ENCODE results near the gene SENP3. TPM values are rescaled to one million over a fixed set of nuclear protein-coding genes. Genes with fewer than 3 reads are reported as not detected.

The SENP3 gene
- total RNA-seq, 3 donors from 2014 or later (not counting 1 experiment from before 2014, with no cell fraction given) = 36.9 to 42.3 (median 39.1) TPM

DNA sequence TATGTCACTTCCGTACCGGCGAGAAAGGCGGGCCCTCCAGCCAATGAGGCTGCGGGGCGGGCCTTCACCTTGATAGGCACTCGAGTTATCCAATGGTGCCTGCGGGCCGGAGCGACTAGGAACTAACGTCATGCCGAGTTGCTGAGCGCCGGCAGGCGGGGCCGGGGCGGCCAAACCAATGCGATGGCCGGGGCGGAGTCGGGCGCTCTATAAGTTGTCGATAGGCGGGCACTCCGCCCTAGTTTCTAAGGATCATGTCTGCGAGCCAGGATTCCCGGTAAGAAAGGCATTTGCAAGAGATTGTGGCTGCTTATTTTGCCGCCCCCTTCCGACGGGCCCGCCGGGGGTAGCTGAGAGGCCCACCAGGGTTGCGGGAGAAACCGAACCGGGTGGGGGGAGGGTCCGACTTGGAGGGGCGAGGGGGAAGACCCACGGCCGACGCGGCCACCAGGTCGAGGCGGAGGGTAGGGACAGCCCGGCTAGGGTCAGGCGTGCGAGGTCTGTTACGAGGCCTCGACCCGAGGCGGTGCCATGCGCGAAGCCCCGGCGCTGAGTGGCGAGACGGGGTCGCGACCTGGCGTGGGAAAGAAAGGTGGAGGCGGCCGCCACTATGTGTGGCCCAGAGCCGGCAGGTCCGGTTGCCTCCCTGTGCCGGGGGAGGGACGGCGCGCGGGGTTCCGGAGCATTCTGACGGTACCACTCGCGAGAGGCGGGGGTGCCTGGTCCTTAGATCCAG lies 11.0 kb downstream of the SENP3 start:
- peaks cover 30% of the 10 kb centered on the region for H3K4me1 ChIP-seq (ENCODE audit: control insufficient read depth, insufficient read depth, low read length)
- WGBS (ENCODE audit: insufficient coverage) = under 1% methylated on average over 73 of the region's 73 CpGs
- H3K36me3 ChIP-seq (ENCODE audit: control insufficient read depth, insufficient read depth, low read length) = peaks cover 48% of the 10 kb centered on the region
- H3K4me3 ChIP-seq (ENCODE audit: low read length) = peak overlapping the region; percentile 93
- ATAC-seq (peak; percentile 79 to 93 (median 80)), DNase-seq (peak; percentile 99 to 100)
- Mint-ChIP-seq H3K27me3 (ENCODE audit: low read depth in 2 of 2) (no peaks in the 10 kb centered on the region), H3K27ac (peak overlapping the region; percentile 98 to 100), H3K9me3 (no peaks in the 10 kb centered on the region), H3K36me3 (peaks cover 15% of the 10 kb centered on the region), H3K4me3 (peak overlapping the region; percentile 99), H3K4me1 (peaks cover 43 to 47% of the 10 kb centered on the region in 2 donors)
- H3K27ac ChIP-seq (ENCODE audit: low read length) = peak overlapping the region; percentile 96
- intact Hi-C loops (cut with micrococcal nuclease) = loop anchor here (1.0 to 5.0 kb wide), 7 partner anchors 11 to 270 kb away; partner anchors contain the start of genes EIF5A, FXR2, MPDU1 and POLR2A
- TF ChIP-seq, protein P1, sequence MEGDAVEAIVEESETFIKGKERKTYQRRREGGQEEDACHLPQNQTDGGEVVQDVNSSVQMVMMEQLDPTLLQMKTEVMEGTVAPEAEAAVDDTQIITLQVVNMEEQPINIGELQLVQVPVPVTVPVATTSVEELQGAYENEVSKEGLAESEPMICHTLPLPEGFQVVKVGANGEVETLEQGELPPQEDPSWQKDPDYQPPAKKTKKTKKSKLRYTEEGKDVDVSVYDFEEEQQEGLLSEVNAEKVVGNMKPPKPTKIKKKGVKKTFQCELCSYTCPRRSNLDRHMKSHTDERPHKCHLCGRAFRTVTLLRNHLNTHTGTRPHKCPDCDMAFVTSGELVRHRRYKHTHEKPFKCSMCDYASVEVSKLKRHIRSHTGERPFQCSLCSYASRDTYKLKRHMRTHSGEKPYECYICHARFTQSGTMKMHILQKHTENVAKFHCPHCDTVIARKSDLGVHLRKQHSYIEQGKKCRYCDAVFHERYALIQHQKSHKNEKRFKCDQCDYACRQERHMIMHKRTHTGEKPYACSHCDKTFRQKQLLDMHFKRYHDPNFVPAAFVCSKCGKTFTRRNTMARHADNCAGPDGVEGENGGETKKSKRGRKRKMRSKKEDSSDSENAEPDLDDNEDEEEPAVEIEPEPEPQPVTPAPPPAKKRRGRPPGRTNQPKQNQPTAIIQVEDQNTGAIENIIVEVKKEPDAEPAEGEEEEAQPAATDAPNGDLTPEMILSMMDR (IDR thresholded peaks at IDR 0.05) = no peak
- no peaks in the 10 kb centered on the region for H3K9me3 ChIP-seq (ENCODE audit: control insufficient read depth, insufficient read depth, low read length)
- H3K27me3 ChIP-seq (ENCODE audit: control insufficient read depth, insufficient read depth, low read length) = no peaks in the 10 kb centered on the region

GRCh38 chr17:7573324-7574080 lies 11.8 kb downstream of the SENP3 start:
- Histone ChIP-seq H3K4me3 (ENCODE audit: low read length) (peak overlapping the region; percentile 93), H3K27ac (ENCODE audit: low read length) (peak overlapping the region; percentile 96), H3K9me3 (ENCODE audit: control insufficient read depth, insufficient read depth, low read length) (no peaks in the 10 kb centered on the region), H3K36me3 (ENCODE audit: control insufficient read depth, insufficient read depth, low read length) (peaks cover 55% of the 10 kb centered on the region), H3K4me1 (ENCODE audit: control insufficient read depth, insufficient read depth, low read length) (peaks cover 36% of the 10 kb centered on the region), H3K27me3 (ENCODE audit: control insufficient read depth, insufficient read depth, low read length) (no peaks in the 10 kb centered on the region)
- TF ChIP-seq, protein P1 (IDR thresholded peaks at IDR 0.05) = no peak
- Mint-ChIP-seq H3K36me3 (peaks cover 15% of the 10 kb centered on the region), H3K4me3 (peak overlapping the region; percentile 99), H3K27ac (peak overlapping the region; percentile 98 to 100), H3K9me3 (no peaks in the 10 kb centered on the region), H3K4me1 (peaks cover 43 to 47% of the 10 kb centered on the region in 2 donors), H3K27me3 (ENCODE audit: low read depth in 2 of 2) (no peaks in the 10 kb centered on the region)
- intact Hi-C loops (cut with micrococcal nuclease) = loop anchor here (1.0 to 5.0 kb wide), 6 partner anchors 10 to 269 kb away; partner anchors contain the start of genes EIF5A, FXR2, MPDU1 and POLR2A
- ATAC-seq (peak; percentile 51 to 70 (median 53)), DNase-seq (peak; percentile 91 to 97)
- under 1% methylated on average over 71 of the region's 71 CpGs for WGBS (ENCODE audit: insufficient coverage)

- ATAC-seq (no peak), DNase-seq (peak in 1 of 2 donors; percentile 29)
- 40% methylated on average over 14 of the region's 15 CpGs for WGBS (ENCODE audit: insufficient coverage)
- H3K4me3 Mint-ChIP-seq = peak overlapping the region; percentile 99
- peak overlapping the region; percentile 93 for H3K4me3 ChIP-seq (ENCODE audit: low read length)
- H3K27ac ChIP-seq (ENCODE audit: low read length) = peak overlapping the region; percentile 36
- intact Hi-C loops (cut with micrococcal nuclease) = loop anchor here (5.0 kb wide), 1 partner anchor 268 kb away; no protein-coding TSS in a partner anchor
- no peaks in the 10 kb centered on the region for H3K27me3 Mint-ChIP-seq (ENCODE audit: low read depth in 2 of 2)
- peaks cover 48 to 55% of the 10 kb centered on the region in 2 donors for H3K4me1 Mint-ChIP-seq
- H3K9me3 Mint-ChIP-seq = no peaks in the 10 kb centered on the region
- H3K27me3 ChIP-seq (ENCODE audit: control insufficient read depth, insufficient read depth, low read length) = no peaks in the 10 kb centered on the region
- H3K4me1 ChIP-seq (ENCODE audit: control insufficient read depth, insufficient read depth, low read length) = peaks cover 45% of the 10 kb centered on the region
- H3K36me3 Mint-ChIP-seq = peaks cover 15% of the 10 kb centered on the region
- peak overlapping the region; percentile 98 to 100 for H3K27ac Mint-ChIP-seq
- TF ChIP-seq, protein P1 (IDR thresholded peaks at IDR 0.05) = no peak
- H3K9me3 ChIP-seq (ENCODE audit: control insufficient read depth, insufficient read depth, low read length) = no peaks in the 10 kb centered on the region
- H3K36me3 ChIP-seq (ENCODE audit: control insufficient read depth, insufficient read depth, low read length) = peaks cover 60% of the 10 kb centered on the region
Observed at GRCh38 chr17:7574176-7574953, 12.6 kb downstream of the SENP3 start.
